ENCODE measurements around the gene JTB.

DNA sequence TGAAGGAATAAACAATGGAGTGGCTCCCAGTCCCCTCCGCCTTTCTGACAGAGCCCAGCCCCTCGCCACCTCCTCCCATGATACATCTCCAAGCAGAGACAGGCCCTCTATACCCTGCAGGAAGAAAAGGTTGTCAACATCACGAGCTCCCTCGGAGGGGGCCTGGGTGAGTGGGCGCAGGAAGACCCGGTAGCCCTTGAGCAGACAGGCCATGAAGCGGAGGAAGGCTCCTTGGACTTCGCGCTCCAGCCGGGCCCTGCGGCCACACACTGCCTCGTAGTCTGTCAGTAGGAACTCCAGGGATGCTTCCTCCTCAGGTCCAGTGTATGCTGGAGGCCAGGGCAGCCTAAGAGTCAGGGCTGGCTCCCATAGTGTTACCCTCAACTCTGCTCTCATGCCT, 38.0 kb downstream of the JTB start:
- TF ChIP-seq, protein P1, sequence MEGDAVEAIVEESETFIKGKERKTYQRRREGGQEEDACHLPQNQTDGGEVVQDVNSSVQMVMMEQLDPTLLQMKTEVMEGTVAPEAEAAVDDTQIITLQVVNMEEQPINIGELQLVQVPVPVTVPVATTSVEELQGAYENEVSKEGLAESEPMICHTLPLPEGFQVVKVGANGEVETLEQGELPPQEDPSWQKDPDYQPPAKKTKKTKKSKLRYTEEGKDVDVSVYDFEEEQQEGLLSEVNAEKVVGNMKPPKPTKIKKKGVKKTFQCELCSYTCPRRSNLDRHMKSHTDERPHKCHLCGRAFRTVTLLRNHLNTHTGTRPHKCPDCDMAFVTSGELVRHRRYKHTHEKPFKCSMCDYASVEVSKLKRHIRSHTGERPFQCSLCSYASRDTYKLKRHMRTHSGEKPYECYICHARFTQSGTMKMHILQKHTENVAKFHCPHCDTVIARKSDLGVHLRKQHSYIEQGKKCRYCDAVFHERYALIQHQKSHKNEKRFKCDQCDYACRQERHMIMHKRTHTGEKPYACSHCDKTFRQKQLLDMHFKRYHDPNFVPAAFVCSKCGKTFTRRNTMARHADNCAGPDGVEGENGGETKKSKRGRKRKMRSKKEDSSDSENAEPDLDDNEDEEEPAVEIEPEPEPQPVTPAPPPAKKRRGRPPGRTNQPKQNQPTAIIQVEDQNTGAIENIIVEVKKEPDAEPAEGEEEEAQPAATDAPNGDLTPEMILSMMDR (conservative IDR thresholded peaks at IDR 0.05; ENCODE audit: low read length), result no peak
- TF ChIP-seq EZH2phosphoT487 (IDR thresholded peaks at IDR 0.05; ENCODE audit: borderline replicate concordance, low read depth, low read length), result no peak

All from OCI-LY7 (cell line).